K562 (cell line): ENCODE data around the gene OFD1. TPM values are rescaled to one million over a fixed set of nuclear protein-coding genes. Genes with fewer than 3 reads are reported as not detected.

ENCODE experiments used
- ATAC-seq: fragments of 200-7000 bp; cut with Tn5 transposase; 3 replicates; pipeline ENCODE4 v1.9.1; 2020; ENCODE audit warnings: moderate library complexity
- BruUV-seq: library from RNA; stranded (reverse); fragments of 400-500 nt; replicated peaks from 2 replicates; lab custom pipeline; 2021; lab: Mats Ljungman, UMichigan
- CTCF ChIA-PET: fragments of 300-600 bp; formaldehyde crosslinking; extraction: SDS; loops from one replicate; lab custom pipeline; 2021; ENCODE audit warnings: low intra/inter-chr PET ratio; lab: Yijun Ruan, JAX
- POLR2A ChIA-PET: fragments of 300-600, 350-650 bp; sonication (Branson Sonifier 250); formaldehyde crosslinking; extraction: SDS; loops from one replicate; lab custom pipeline; 2021; ENCODE audit warnings: antibody characterized with exemption, inconsistent platforms; lab: Yijun Ruan, JAX
- DNase-seq, 4 experiments: peaks; one replicate each; pipeline versions ENCODE4 v3.0.0 to v3.0.0-alpha.2; 2011 to 2018; ENCODE audit warnings: low spot score in 3 of 4, mixed read lengths in 3 of 4; ENCODE audit errors: extremely low read depth in 1 of 4
- FAIRE-seq: peaks from 2 replicates; lab custom pipeline; 2011; peaks lifted over from hg19 to GRCh38; lab: Jason Lieb, UNC
- H2AFZ ChIP-seq: 2 replicates; pipeline ENCODE4 v1.6.0; 2011; ENCODE audit warnings: low read depth, low read length, control low read depth, inconsistent platforms
- H3K27ac ChIP-seq: fragments of 200-600 bp; 3 replicates; pipeline ENCODE4 v1.8.0; 2011; ENCODE audit warnings: low read depth, mild to moderate bottlenecking, control low read depth, inconsistent platforms, low read length, moderate library complexity, mixed read lengths; ENCODE audit errors: extremely low read depth
- H3K27me3 ChIP-seq, 2 experiments: fragments of 300-600 bp in 1 of 2; 2 replicates in 1 of 2; 3 replicates in 1 of 2; pipeline versions ENCODE4 v1.6.0 to v1.8.0; 2011; ENCODE audit warnings: inconsistent platforms in 2 of 2, low read length in 2 of 2, mild to moderate bottlenecking in 1 of 2, mixed read lengths in 1 of 2, moderate library complexity in 1 of 2; ENCODE audit not compliant: control insufficient read depth in 2 of 2, insufficient read depth in 2 of 2
- H3K36me3 ChIP-seq: fragments of 300-600 bp; 3 replicates; pipeline ENCODE4 v1.8.0; 2011; ENCODE audit warnings: mild to moderate bottlenecking, low read length, inconsistent platforms; ENCODE audit not compliant: control insufficient read depth, insufficient read depth
- H3K4me1 ChIP-seq, 2 experiments: fragments of 200-600 bp in 1 of 2; replicated peaks in 1 of 2; 2 replicates in 1 of 2; 3 replicates in 1 of 2; pipeline versions ENCODE4 v1.5.1 to v1.8.0; 2011; ENCODE audit warnings: inconsistent platforms in 2 of 2, low read length in 2 of 2, mild to moderate bottlenecking in 1 of 2, mixed read lengths in 1 of 2, moderate library complexity in 1 of 2; ENCODE audit not compliant: control insufficient read depth in 2 of 2, insufficient read depth in 2 of 2
- H3K4me2 ChIP-seq: 2 replicates; pipeline ENCODE4 v1.6.1; 2011; ENCODE audit warnings: low read length, control low read depth, inconsistent platforms, mixed read lengths; ENCODE audit not compliant: insufficient read depth
- H3K4me3 ChIP-seq: fragments of 200-600 bp; sonication (generic), shearing (Covaris generic); 2 replicates; pipeline ENCODE4 v1.5.1; 2016; ENCODE audit warnings: control low read depth, inconsistent platforms
- H3K79me2 ChIP-seq: fragments of 200-600 bp; 3 replicates; pipeline ENCODE4 v1.8.0; 2011; ENCODE audit warnings: low read length, inconsistent platforms; ENCODE audit not compliant: control insufficient read depth, insufficient read depth
- H3K9ac ChIP-seq, 2 experiments: 2 replicates each; pipeline versions ENCODE4 v1.6.0 to v1.6.1; 2011; ENCODE audit warnings: low read depth in 2 of 2, low read length in 2 of 2, control low read depth in 1 of 2, inconsistent platforms in 1 of 2, mild to moderate bottlenecking in 1 of 2, mixed read lengths in 1 of 2; ENCODE audit not compliant: insufficient read depth in 1 of 2
- H3K9me1 ChIP-seq: one replicate; pipeline ENCODE4 v1.6.0; 2011; ENCODE audit warnings: inconsistent platforms, mild to moderate bottlenecking, low read length, moderate library complexity; ENCODE audit not compliant: control insufficient read depth, insufficient read depth
- H3K9me3 ChIP-seq: replicated peaks from 2 replicates; pipeline ENCODE4 v1.5.1; 2011; ENCODE audit warnings: low read depth, low read length, inconsistent platforms; ENCODE audit not compliant: control insufficient read depth, insufficient read depth
- H4K20me1 ChIP-seq: replicated peaks from 2 replicates; pipeline ENCODE4 v1.6.1; 2011; ENCODE audit warnings: low read length, inconsistent platforms, mixed read lengths; ENCODE audit not compliant: control insufficient read depth, insufficient read depth
- ATF7 ChIP-seq: fragments of 450-650 bp; IDR thresholded peaks from 2 replicates; pipeline ENCODE4 v1.7.1; 2014; ENCODE audit warnings: mild to moderate bottlenecking, moderate library complexity
- MEIS2 ChIP-seq: fragments of 450-650 bp; IDR thresholded peaks from 2 replicates; pipeline ENCODE4 v1.6.1; 2014; ENCODE audit warnings: mild to moderate bottlenecking; ENCODE audit not compliant: partially characterized antibody
- SMARCB1 ChIP-seq: IDR thresholded peaks from 2 replicates; pipeline ENCODE4 v1.6.1; 2011; ENCODE audit warnings: improper control_type of control experiment, low read depth; ENCODE audit not compliant: insufficient read length
- SRSF7 ChIP-seq: fragments of 200-400 bp; formaldehyde crosslinking; optimal IDR thresholded peaks from 2 replicates; pipeline ENCODE3; 2017; ENCODE audit warnings: mild to moderate bottlenecking, low read depth, low read length
- UBTF ChIP-seq, 2 experiments: IDR thresholded peaks; 2 replicates each; pipeline ENCODE4 v1.6.1; 2012; ENCODE audit warnings: improper control_type of control experiment in 2 of 2, low read depth in 2 of 2, low read length in 2 of 2, borderline replicate concordance in 1 of 2
- USF1 ChIP-seq: sonication (generic); formaldehyde crosslinking; IDR thresholded peaks from 2 replicates; pipeline ENCODE4 v1.9.0; 2022; ENCODE audit warnings: mild to moderate bottlenecking, missing genetic modification reagents
- WGBS: fragments of 100-300 bp; shearing (Covaris generic); methylation state at CpG from one replicate; pipeline ENCODE4 v1.1.6; 2016; ENCODE audit warnings: low coverage, mixed read lengths; ENCODE audit not compliant: insufficient coverage; ENCODE audit errors: missing lambda C conversion rate; 5-methylcytosine and 5-hydroxymethylcytosine counted together
- in situ Hi-C: fragments of 300-500 bp; cut with MboI; formaldehyde crosslinking; loops from 4 replicates; pipeline ENCODE4 v1.15.0; 2018; ENCODE audit warnings: inconsistent platforms, mixed read lengths
- intact Hi-C: fragments of 100-400 bp; cut with micrococcal nuclease; formaldehyde crosslinking; loops from 2 replicates; pipeline ENCODE4 v1.14.2; 2022
- polyA plus RNA-seq, 8 experiments: library from polyadenylated mRNA; depleted of rRNA in 4 of 8; stranded (reverse) in 5 of 8; unstranded in 3 of 8; fragments of >200 nt; fragmentation: Nextera tagmentation in 2 of 8; fragmentation: Illumina TruSeq in 1 of 8; extraction: Ambion mirVana in 2 of 8; extraction: Trizol in 1 of 8; gene quantifications; 2 replicates each; pipeline versions ENCODE4 v1.2.1 to v1.2.3, GENCODE V29; 2011 to 2014; ENCODE audit warnings: inconsistent platforms in 1 of 8, missing spikeins in 1 of 8
- total RNA-seq, 7 experiments: library from RNA; depleted of rRNA in 6 of 7; stranded (reverse); fragments of >200 nt in 6 of 7; fragmentation: Illumina TruSeq in 2 of 7; extraction: Trizol in 2 of 7; gene quantifications; 2 replicates each; pipeline versions ENCODE4 v1.2.1 to v1.2.3, GENCODE V29; 2011 to 2021; ENCODE audit warnings: low replicate concordance in 1 of 7

Gene OFD1
- total and polyA plus RNA-seq, 9 of the 15 experiments (the other 6 are each of a cell fraction or from before 2014, with no cell fraction given): 22.0 to 49.1 (median 30.2) TPM

GRCh38 chrX:13742397-13743176, 8.0 kb downstream of the OFD1 start:
- H3K79me2 ChIP-seq: no peaks in the 10 kb centered on the region
- H3K36me3 ChIP-seq: peaks cover 65% of the 10 kb centered on the region
- no peak overlapping the region for H3K4me3 ChIP-seq
- no peaks in the 10 kb centered on the region for H3K27me3 ChIP-seq
- no peaks in the 10 kb centered on the region for H3K9me3 ChIP-seq
- no peaks in the 10 kb centered on the region for H4K20me1 ChIP-seq
- DNase-seq: no peak
- no peak overlapping the region for H3K9ac ChIP-seq
- no peak for FAIRE-seq
- intact Hi-C loops (no loop called here), in situ Hi-C loops (no loop called here)
- 59% methylated on average over 11 of the region's 13 CpGs for WGBS
- no peaks in the 10 kb centered on the region for H3K9me1 ChIP-seq
- no peak overlapping the region; the same call in 1 of the 2 replicates for H3K4me2 ChIP-seq
- no peak overlapping the region for H3K27ac ChIP-seq
- no peak overlapping the region for H2AFZ ChIP-seq
- no TSS peak for BruUV-seq
- ChIA-PET CTCF (no interaction called here), POLR2A (interaction anchor here (0.5 to 1.0 kb wide), 3 partner anchors 8 to 255 kb away, joined by 3 to 4 read pairs (median 4); partner anchors contain the start of genes OFD1 and TRAPPC2)
- TF ChIP-seq SRSF7 (no peak), MEIS2 (peak; percentile 17), ATF7 (0 out of 2 replicates have a peak, but pooled peaks have one; percentile 17), USF1 (CRISPR knock-in tag) (0 out of 2 replicates have a peak, but pooled peaks have one; percentile 35), UBTF (IDR thresholded peaks at IDR 0.05; ENCODE audit: borderline replicate concordance in 1 of 2, low read depth in 2 of 2, low read length in 2 of 2) (no peak), SMARCB1 (no peak)
- H3K4me1 ChIP-seq: peaks cover 0 to 5% of the 10 kb centered on the region in 2 experiments; a peak in 3 of 5 replicates
- peak; percentile 54; the same call in 2 of the 3 replicates for ATAC-seq
